Heart right ventricle (tissue), 16 donors: ENCODE data around the gene MYF6. TPM values are rescaled to one million over a fixed set of nuclear protein-coding genes. Genes with fewer than 3 reads are reported as not detected.

ENCODE experiments used
- ATAC-seq, 8 donors: fragments of 200-7000 bp; cut with Tn5 transposase; one replicate each; pipeline ENCODE4 v1.9.1; 2020; ENCODE audit warnings: mild to moderate bottlenecking in 8 of 8, moderate library complexity in 8 of 8, moderate number of reproducible peaks in 1 of 8
- DNase-seq, 2 donors: peaks; one replicate each; pipeline ENCODE4 v3.0.0-alpha.2; 2020
- H3K27ac ChIP-seq, 10 donors: fragments of 200-600 bp; sonication (generic) in 2 of 10; one replicate each; pipeline versions ENCODE4 v1.5.0 to v1.8.0; 2020 to 2022; ENCODE audit warnings: mild to moderate bottlenecking in 3 of 10
- H3K27me3 ChIP-seq, 7 donors: fragments of 200-600 bp; one replicate each; pipeline ENCODE4 v1.8.0; 2021 to 2022; ENCODE audit warnings: mild to moderate bottlenecking in 2 of 7
- H3K36me3 ChIP-seq, 9 donors: fragments of 200-600 bp; sonication (generic) in 1 of 9; one replicate each; pipeline versions ENCODE4 v1.5.0 to v1.8.0; 2020 to 2022; ENCODE audit warnings: mild to moderate bottlenecking in 2 of 9
- H3K4me1 ChIP-seq, 9 donors: fragments of 200-600 bp; sonication (generic) in 1 of 9; one replicate each; pipeline versions ENCODE4 v1.5.0 to v1.8.0; 2020 to 2022; ENCODE audit warnings: mild to moderate bottlenecking in 4 of 9
- H3K4me3 ChIP-seq, 10 donors: fragments of 200-600 bp; sonication (generic) in 2 of 10; one replicate each; pipeline versions ENCODE4 v1.5.0 to v1.8.0; 2020 to 2022; ENCODE audit warnings: mild to moderate bottlenecking in 7 of 10, moderate library complexity in 2 of 10
- H3K9me3 ChIP-seq, 11 donors: fragments of 200-600 bp in 10 of 11; sonication (generic) in 2 of 11; one replicate each; pipeline versions ENCODE4 v1.5.0 to v1.8.0; 2013 to 2022; ENCODE audit warnings: mild to moderate bottlenecking in 2 of 11, control low read depth in 1 of 11, moderate library complexity in 1 of 11
- WGBS, 2 donors: extraction: QIAGEN DNeasy Blood & Tissue Kit; methylation state at CpG; one replicate each; pipeline ENCODE4 v1.1.7; 2013; ENCODE audit warnings: inconsistent platforms in 1 of 2; 5-methylcytosine and 5-hydroxymethylcytosine counted together
- intact Hi-C, 10 donors: fragments of 100-400 bp; cut with DNase I; formaldehyde crosslinking; loops; one replicate each; pipeline versions ENCODE4 v1.11.1 to v1.14.2; 2022
- polyA plus RNA-seq, 2 donors: library from polyadenylated mRNA; stranded (reverse); fragments of 200-250 nt; gene quantifications; one replicate each; pipeline ENCODE4 v1.2.3, GENCODE V29; 2013
- total RNA-seq, 10 donors: library from RNA; stranded (reverse); fragmentation: NEBNext Ultra II Directional in 3 of 10; extraction: Animal tissue kit (Norgen Biotek cat#: 25700) in 3 of 10; gene quantifications; one replicate each; pipeline versions ENCODE4 v1.2.1 to v1.2.4, GENCODE V29; 2021 to 2023
- TF ChIP-seq, protein P1 (sequence below), 9 donors: fragments of 200-600 bp; sonication (generic) in 2 of 9; IDR thresholded peaks; one replicate each; pipeline versions ENCODE4 v1.5.0 to v1.8.0; 2021 to 2022; ENCODE audit warnings: antibody characterized with exemption in 9 of 9, mild to moderate bottlenecking in 5 of 9, moderate library complexity in 1 of 9
- donor health status: Arrhythmogenic right ventricular cardiomyopathy.
- donor health status: ischemic (EF 13 %, LVEDD 7.1; RV severe dilation, severe dysfunction).
- donor health status: healthy with polysubstance abuse.
- donor health status: DM: no; HTN: yes; CAD: no.
- donor health status: DM: no; HTN: no; CAD: no.
- donor health status: ischemic (EF 25% LVEDD 6.9; RV normal size, moderate dysfunction).
- donor health status: ischemic (EF 25% LVEDD 5.7; RV mildly dilated, moderate dysfunction).
- donor health status: healthy.
- donor health status: DM: yes; HTN: yes; CAD: no.
- donor health status: Ischemic cardiomyopathy.
- donor health status: ischemic (EF 35%, LVEDD 5.7; RV mildly dilated, moderate dysfunction).
- donor health status: nonischemic (EF 11% LVEDD 7.7; RV severe dilation, severe dysfunction).
- donor health status: DM: yes; HTN: yes; CAD: no.
- donor health status: PGD.
- donor health status: ischemic (EF 29% LVEDD 5.4; RV normal size, mild dysfunction).
- donor health status: nonischemic (EF 23%, LVEDD 6.1; RV moderate dilation, normal function).

MYF6 gene
- total and polyA plus RNA-seq, 12 donors: 0.04 to 0.45 (median 0.23) TPM; not detected in 9

DNA sequence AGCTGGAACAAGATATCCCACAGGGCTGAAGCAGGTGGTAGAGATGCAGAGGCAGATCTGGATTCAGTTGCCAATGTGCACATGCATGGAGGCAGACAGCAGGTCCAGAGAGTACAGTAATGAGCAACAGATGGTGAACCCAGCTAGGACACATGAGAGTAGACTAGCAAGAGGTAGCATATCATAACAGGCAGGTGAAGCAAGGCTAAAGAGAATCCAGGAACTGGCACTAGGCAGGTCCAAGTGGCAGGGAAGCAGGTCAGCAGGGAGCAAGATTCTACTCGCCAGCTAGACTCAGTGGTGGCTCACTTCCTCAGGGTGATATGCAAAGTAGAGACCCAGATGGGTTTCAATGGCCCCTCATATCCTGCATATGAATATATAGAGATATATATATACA, 15.3 kb upstream of the MYF6 start:
- no peaks in the 10 kb centered on the region for H3K27me3 ChIP-seq
- no peak overlapping the region for H3K4me3 ChIP-seq
- ATAC-seq (no peak), DNase-seq (no peak)
- no peak overlapping the region for H3K27ac ChIP-seq
- TF ChIP-seq, protein P1, sequence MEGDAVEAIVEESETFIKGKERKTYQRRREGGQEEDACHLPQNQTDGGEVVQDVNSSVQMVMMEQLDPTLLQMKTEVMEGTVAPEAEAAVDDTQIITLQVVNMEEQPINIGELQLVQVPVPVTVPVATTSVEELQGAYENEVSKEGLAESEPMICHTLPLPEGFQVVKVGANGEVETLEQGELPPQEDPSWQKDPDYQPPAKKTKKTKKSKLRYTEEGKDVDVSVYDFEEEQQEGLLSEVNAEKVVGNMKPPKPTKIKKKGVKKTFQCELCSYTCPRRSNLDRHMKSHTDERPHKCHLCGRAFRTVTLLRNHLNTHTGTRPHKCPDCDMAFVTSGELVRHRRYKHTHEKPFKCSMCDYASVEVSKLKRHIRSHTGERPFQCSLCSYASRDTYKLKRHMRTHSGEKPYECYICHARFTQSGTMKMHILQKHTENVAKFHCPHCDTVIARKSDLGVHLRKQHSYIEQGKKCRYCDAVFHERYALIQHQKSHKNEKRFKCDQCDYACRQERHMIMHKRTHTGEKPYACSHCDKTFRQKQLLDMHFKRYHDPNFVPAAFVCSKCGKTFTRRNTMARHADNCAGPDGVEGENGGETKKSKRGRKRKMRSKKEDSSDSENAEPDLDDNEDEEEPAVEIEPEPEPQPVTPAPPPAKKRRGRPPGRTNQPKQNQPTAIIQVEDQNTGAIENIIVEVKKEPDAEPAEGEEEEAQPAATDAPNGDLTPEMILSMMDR (IDR thresholded peaks at IDR 0.05): no peak
- peaks cover 0 to 4% (median 0%) of the 10 kb centered on the region in 11 donors for H3K9me3 ChIP-seq
- no peaks in the 10 kb centered on the region for H3K4me1 ChIP-seq
- 89 to 100% methylated on average over 1 of the region's 1 CpG for WGBS, 2 donors
- no peaks in the 10 kb centered on the region for H3K36me3 ChIP-seq
- intact Hi-C loops: no loop called here

DNA sequence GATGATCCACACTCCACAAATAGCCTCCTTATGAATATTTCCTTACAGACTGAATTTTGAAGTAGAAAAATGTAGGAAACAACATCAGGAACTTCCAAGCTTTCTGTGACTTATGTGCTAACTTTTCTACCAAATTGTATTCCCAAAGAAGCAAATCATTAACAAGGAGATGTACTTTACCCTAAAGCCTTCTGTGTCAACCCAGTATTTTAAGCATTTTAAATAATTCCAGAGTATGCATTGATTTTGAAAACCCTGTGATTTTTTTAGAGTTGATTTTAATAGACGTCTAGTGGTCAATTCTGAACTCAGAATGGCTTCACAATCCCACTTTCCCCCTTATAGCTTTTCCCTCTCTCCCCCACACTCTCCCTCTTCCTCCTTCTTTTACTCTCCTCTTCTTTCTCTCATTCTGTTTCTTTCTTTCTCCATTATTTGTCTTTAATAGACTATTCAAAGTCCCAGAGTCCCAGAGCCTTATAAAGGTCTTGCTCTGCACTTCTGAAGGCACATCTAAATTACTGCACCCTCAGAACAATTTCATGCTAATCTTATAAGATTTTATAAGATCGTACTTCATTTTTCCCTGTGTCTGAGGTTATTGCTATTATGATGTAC, 10.1 kb upstream of the MYF6 start:
- no peak for DNase-seq
- no peak overlapping the region for H3K4me3 ChIP-seq
- H3K36me3 ChIP-seq: no peaks in the 10 kb centered on the region
- H3K27me3 ChIP-seq: no peaks in the 10 kb centered on the region
- intact Hi-C loops: no loop called here
- no peak overlapping the region for H3K27ac ChIP-seq
- no peak for ATAC-seq
- no peaks in the 10 kb centered on the region for H3K9me3 ChIP-seq
- H3K4me1 ChIP-seq: peaks cover 0 to 1% (median 0%) of the 10 kb centered on the region in 9 donors
- TF ChIP-seq, protein P1 (IDR thresholded peaks at IDR 0.05): no peak
- 70 to 72% methylated on average over 2 of the region's 2 CpGs for WGBS, 2 donors

DNA sequence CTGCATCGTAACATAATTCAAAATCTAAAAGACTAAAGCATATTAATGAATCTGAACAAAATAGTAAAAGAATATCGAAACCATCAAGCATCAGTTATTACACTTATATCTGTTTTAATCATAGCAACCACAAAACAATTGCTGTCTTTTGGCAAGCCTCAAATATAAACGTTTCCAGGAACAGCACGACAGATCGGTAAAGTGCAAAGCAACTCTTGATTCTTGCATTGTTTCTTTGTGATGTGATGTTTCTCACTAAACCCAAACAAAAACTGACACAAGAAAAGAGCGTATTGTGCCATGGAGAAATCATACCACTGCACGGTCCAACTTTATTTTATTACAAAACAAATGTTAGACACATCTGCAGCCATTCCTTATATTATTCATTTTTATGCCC, 9.2 kb upstream of the MYF6 start:
- intact Hi-C loops: no loop called here
- WGBS, 2 donors: 66 to 78% methylated on average over 7 of the region's 7 CpGs

DNA sequence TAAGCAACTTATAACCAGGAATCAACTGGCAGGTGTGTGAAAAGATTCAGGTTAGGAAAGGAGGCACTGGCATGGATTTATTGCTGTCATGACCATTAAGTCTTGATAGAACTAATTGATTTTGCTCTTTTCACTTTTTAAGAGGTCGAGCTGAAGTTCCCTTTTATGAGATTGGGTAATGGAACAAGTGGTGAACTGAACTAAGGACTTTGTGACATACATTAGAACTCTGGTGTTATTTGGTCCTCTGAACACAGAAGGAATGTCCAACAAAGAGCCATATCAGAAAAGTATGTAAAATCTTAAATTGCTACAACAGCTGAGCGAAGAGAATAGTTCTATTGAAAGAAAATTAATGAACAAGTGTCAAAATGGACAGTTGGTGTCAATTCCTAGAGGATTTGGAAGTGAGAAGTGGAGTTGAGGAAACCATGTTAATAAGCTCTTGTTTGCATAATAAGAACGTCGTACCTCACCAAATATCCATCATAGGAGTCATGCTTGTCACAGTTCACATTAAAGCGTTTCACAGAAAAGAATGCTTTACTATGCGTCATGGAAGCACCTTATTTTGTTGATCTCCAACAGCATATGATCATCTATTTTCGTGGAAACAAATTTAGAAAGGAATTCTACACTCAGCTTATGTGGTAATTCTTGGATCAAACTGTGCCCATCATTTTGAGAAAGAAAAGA, 8.4 kb upstream of the MYF6 start:
- no peaks in the 10 kb centered on the region for H3K36me3 ChIP-seq
- TF ChIP-seq, protein P1 (IDR thresholded peaks at IDR 0.05): no peak
- ATAC-seq: no peak
- no peak overlapping the region for H3K4me3 ChIP-seq
- peaks cover 0 to 10% (median 4%) of the 10 kb centered on the region in 9 donors for H3K4me1 ChIP-seq
- intact Hi-C loops: no loop called here
- no peaks in the 10 kb centered on the region for H3K27me3 ChIP-seq
- H3K27ac ChIP-seq: no peak overlapping the region
- DNase-seq: no peak
- WGBS, 2 donors: 81 to 82% methylated on average over 7 of the region's 7 CpGs
- no peaks in the 10 kb centered on the region for H3K9me3 ChIP-seq

More for the DNA sequence above, 9.2 kb upstream of the MYF6 start:
- ATAC-seq (no peak), DNase-seq (no peak)
- no peak overlapping the region for H3K4me3 ChIP-seq
- H3K27me3 ChIP-seq: no peaks in the 10 kb centered on the region
- peaks cover 0 to 7% (median 3%) of the 10 kb centered on the region in 9 donors for H3K4me1 ChIP-seq
- H3K9me3 ChIP-seq: no peaks in the 10 kb centered on the region
- H3K36me3 ChIP-seq: no peaks in the 10 kb centered on the region
- no peak overlapping the region for H3K27ac ChIP-seq
- TF ChIP-seq, protein P1 (IDR thresholded peaks at IDR 0.05): no peak
